ENCODE results near the gene WWOX.
"Not testable (repeated sequence)": the region's sequence is repeated elsewhere in the genome, so short reads cannot be mapped to it uniquely, and the experiment has no call there.

Gene WWOX

GRCh38 chr16:79013930-79014660 lies 914.6 kb downstream of the WWOX start:
- no peak for DNase-seq (ENCODE audit: low read depth in 2 of 2)

GRCh38 chr16:79018650-79019429 lies 919.4 kb downstream of the WWOX start:
- no peak for DNase-seq (ENCODE audit: low read depth in 2 of 2)

GRCh38 chr16:79019431-79019830 lies 920.0 kb downstream of the WWOX start:
- no peak for DNase-seq (ENCODE audit: low read depth in 2 of 2)

GRCh38 chr16:79021991-79022630 lies 922.7 kb downstream of the WWOX start:
- DNase-seq (ENCODE audit: low read depth in 2 of 2) = no peak

DNA sequence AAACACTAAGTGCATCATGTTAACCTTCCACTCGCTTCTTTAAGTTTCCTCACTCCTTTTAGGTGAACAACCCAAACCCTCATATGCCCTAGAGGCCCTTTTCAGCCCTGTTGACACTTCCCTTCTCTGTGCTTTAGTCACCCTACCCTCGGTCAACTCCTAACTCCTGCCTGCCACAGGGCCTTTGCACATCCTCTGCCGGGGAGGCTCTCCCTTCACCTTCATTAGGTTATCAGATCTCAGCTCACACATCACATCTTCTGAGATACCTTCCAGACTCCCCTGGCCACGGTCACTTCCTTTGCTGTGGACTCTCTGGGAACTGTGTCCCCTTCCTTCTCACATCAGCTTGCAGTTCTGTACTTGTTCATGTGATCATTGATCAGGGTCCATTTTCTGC lies 926.7 kb downstream of the WWOX start:
- DNase-seq (ENCODE audit: low read depth in 2 of 2) = no peak

GRCh38 chr16:79036541-79036940 lies 937.1 kb downstream of the WWOX start:
- no peak for DNase-seq (ENCODE audit: low read depth in 2 of 2)

DNA sequence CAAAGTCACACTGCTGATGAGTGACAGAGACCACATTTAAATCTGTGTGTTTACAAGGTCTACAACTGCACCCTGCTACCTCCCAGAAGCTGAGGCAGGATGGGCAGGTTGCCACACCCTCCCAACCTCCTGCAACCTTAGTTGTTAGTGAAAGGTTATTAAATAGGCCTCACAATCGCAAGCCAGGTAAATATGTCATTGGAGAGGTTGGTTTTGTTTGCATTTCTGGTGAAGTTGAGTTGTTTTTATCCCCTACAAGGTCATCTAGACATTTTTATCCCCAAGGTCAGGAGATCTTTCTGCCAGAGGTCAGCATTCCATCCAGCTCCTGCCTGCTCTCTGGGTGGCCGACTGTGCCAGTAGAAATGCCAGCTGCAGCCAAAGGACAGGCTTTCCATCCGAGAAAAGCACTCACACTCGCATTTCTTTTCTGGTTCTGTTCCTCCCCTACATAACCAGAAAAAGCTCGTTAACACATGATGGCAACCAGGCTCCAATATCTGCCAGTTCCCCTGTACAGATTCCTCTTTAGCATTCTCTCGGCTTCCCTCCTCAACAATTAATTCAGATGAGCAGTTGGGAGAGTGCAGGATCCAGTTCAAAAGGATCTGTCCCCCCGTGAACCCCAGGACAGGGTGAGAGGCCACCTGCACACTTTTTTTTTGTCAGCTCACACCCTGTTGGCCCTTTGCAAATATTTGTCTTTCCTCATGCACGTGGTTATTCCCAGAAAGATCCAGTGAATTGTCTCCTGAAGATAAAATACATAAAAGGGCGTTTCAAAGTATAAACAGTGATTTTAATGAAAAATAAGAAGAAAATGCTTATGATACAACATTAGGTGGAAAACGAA lies 938.3 kb downstream of the WWOX start:
- no peak for DNase-seq (ENCODE audit: low read depth in 2 of 2)

GRCh38 chr16:79041206-79041605 lies 941.8 kb downstream of the WWOX start:
- DNase-seq (ENCODE audit: low read depth in 2 of 2) = no peak

DNA sequence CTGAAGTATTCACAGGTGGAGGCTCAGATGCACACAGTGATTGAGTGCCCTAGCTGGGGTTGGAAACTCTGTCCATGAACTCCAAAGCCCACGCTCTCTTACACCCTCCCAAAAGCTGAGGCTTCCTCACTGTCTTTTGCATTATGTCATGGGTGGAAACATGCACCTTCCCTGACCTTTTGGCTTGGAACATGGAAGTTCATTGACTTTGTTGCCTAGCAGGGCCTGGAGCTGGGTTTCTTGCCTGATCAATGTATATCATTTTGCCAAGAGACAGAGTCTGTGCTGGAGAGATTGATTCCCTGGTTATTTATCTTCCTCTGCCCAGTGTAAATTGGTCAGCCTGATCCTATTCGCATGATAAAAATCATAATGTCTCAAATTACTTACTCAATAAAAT lies 942.7 kb downstream of the WWOX start:
- DNase-seq (ENCODE audit: low read depth in 2 of 2) = no peak

GRCh38 chr16:79042886-79043285 lies 943.4 kb downstream of the WWOX start:
- DNase-seq (ENCODE audit: low read depth in 2 of 2) = no peak

GRCh38 chr16:79045191-79045590 lies 945.7 kb downstream of the WWOX start:
- DNase-seq (ENCODE audit: low read depth in 2 of 2) = no peak

DNA sequence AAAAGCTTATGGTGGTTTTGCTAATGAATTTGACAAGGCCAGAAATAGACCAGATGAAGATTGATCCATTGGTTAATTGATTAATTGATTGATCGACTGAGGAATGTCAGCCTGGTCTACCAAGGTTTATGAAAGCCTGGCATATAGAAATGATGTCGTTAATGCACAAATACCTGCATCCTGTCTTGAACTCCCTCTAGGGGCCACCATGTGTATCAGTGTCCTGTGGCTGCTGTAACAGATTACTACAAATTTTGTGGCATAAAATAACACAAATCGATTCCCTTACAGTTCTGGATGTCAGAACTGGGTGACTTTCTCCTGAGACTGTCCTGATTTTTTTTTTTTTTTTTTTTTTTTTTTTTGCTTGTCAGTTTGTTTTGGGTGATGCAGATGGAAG lies 947.9 kb downstream of the WWOX start:
- no peak for DNase-seq (ENCODE audit: low read depth in 2 of 2)

DNA sequence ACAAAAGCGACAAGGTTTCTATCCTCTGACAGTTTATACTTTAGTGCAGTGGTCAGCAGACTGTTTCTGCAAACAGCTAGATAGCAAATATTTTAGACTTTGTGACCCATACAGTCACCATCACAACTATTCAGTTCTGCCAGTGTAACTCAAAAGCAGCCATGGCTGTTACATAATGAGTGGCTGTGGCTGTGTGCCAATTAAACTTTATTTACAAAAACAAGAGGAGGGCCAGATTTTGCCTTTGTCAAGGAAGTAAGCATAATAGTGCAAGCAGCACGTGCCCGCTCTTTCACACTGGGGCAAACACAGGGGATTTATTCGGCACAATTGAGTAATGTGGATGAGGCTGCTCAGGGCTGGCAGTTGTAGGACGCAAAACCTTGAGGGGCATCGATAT lies 949.6 kb downstream of the WWOX start:
- no peak for DNase-seq (ENCODE audit: low read depth in 2 of 2)

DNA sequence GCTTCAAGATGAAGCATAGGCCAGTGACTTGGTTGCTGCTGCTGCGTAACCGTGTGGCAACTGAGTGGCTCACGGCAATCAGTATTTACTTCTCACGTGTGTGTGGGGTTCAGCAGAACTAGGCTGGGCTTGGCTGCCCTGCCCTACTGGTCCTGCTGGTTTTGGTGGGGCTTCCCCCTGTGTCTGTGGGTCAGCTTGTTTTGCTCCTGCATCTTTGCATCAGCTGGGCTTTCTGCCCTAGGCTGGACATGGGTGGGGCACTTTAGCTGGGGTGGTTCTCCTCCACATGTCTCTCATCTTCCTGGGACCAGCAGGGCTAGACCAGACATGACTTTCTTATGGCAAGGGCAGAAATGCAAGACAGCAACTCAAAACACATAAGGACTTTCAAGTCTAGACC lies 950.6 kb downstream of the WWOX start:
- DNase-seq (ENCODE audit: low read depth in 2 of 2) = no peak

DNA sequence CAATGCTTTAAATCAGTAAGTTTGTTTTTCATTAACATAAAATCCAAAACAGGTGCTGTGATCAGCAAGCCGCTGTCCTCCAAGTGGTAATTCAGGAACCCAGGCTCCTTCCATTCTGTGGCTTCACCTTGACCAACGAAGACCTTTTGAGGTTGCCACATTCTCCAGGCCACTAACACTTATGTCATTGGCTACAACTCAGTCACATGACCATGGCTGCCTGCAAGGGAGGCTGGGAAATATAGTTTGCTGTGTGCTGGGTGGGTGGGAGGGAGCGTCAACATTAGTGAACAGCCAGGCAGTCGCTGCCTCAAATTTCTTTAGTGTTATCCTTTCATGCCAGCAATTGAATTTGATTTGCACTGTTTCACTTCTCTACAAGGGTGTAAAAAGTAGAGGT lies 951.9 kb downstream of the WWOX start:
- DNase-seq (ENCODE audit: low read depth in 2 of 2) = no peak

GRCh38 chr16:79052198-79052597 lies 952.7 kb downstream of the WWOX start:
- not testable (repeated sequence) for DNase-seq (ENCODE audit: low read depth in 2 of 2)

DNA sequence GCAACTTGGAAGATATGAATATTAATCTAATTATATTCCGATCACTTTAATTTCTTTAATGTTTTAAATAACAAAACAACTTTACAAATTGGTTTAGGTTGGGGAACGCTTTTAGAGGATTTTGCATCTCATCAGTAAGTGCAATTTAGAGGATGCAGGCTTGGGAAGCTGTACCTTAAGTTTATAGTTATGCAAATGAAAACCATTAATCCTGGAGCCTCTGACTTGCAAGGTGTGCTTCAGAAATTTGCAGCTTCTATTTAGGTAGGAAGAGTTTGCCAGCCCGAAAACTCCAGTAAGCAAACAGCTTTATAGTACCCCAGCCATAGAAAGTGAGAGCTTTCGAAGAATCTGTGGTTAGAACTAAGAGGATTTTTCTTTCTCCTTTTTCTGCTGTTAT lies 954.1 kb downstream of the WWOX start:
- no peak for DNase-seq (ENCODE audit: low read depth in 2 of 2)

- DNase-seq (ENCODE audit: low read depth in 2 of 2) = no peak
Observed at GRCh38 chr16:79054211-79054984, 954.9 kb downstream of the WWOX start.

DNA sequence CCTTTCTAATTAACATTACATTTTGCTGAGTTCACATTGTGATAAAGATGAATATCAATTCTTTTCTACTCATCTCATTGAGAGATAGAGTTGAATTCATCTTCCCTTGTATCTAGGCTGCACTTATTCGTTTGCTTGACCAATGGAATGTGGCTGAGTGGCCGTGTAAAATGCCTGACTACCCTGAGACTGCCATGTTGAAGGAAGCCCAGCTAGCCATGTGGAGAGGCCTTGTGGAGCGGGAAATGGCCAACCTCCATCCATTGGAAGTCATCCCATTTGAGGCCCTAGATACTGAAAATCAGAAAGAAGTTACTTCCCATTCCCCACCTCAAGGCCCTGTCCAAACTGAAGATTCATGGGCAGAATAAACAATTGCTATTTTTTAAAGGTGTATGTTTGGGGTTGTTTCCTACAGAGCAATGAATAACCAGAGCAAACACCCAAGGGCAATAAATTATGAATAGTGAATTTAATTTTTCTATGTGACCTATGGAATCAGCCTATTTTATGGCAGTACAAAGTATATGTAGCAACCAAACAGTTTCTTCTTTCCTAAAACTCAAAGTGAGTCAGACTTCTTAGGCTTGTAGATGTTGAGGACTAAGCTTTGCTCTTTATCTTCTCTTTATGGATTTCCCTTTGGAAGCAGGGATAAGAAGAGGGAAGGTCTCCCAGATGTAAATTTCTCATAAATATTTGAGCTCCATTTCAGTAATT lies 956.0 kb downstream of the WWOX start:
- DNase-seq (ENCODE audit: low read depth in 2 of 2) = no peak

DNA sequence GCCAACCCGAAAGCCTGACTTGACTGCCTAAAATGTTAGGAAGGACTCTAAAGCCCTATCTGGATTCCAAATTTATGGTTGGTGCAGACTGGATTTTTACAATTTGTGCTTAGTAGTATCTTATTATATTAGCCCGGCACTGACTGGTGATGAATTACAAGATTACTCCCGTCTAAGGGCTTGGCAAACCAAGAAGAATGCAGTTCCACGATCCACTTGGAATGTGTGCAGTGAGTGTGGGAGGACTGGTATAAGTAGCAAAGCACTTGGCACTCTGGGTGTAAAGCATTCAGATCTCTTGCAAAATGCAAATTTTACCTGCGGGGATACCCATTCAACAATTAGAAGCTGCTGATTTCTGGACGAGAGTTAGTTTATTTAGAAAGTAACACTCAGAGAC lies 961.7 kb downstream of the WWOX start:
- DNase-seq (ENCODE audit: low read depth in 2 of 2) = no peak

DNA sequence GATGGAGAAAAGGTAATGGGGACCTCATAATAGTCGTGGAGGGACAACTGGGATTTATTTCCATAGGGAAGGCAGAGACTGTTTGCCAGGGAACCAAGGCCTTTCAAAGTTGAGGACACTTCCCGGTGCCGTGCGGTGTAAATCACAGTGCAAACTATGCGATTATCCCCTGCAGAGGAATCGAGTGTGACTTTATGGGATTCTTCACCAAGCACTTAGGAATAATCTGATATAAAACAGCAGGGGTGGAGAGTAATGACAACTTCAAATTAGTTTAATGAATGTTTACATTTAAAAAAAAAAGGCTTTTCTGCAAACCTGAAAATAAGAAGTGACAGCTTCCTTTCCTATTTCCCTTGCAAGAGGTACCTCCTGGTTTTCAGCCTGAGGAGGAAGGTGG lies 962.9 kb downstream of the WWOX start:
- no peak for DNase-seq (ENCODE audit: low read depth in 2 of 2)
